Coronary artery (tissue), 2 donors: ENCODE results near the gene RFTN1.

Experiments used
- DNase-seq: peaks from one replicate; pipeline ENCODE4 v3.0.0-alpha.2; 2017; ENCODE audit warnings: low spot score
- H3K27ac ChIP-seq, 2 donors: fragments of 200-600 bp; sonication (generic); one replicate each; pipeline ENCODE4 v1.5.1; 2016 to 2019
- H3K4me3 ChIP-seq: fragments of 200-600 bp; sonication (generic); 2 replicates; pipeline ENCODE4 v1.5.1; 2016; ENCODE audit warnings: mild to moderate bottlenecking, moderate library complexity
- TF ChIP-seq, protein P1 (sequence below): fragments of 200-600 bp; sonication (generic); IDR thresholded peaks from one replicate; pipeline ENCODE4 v1.5.1; 2019; ENCODE audit warnings: antibody characterized with exemption

RFTN1 gene

GRCh38 chr3:16280671-16281070, 232.8 kb downstream of the RFTN1 start:
- TF ChIP-seq, protein P1, sequence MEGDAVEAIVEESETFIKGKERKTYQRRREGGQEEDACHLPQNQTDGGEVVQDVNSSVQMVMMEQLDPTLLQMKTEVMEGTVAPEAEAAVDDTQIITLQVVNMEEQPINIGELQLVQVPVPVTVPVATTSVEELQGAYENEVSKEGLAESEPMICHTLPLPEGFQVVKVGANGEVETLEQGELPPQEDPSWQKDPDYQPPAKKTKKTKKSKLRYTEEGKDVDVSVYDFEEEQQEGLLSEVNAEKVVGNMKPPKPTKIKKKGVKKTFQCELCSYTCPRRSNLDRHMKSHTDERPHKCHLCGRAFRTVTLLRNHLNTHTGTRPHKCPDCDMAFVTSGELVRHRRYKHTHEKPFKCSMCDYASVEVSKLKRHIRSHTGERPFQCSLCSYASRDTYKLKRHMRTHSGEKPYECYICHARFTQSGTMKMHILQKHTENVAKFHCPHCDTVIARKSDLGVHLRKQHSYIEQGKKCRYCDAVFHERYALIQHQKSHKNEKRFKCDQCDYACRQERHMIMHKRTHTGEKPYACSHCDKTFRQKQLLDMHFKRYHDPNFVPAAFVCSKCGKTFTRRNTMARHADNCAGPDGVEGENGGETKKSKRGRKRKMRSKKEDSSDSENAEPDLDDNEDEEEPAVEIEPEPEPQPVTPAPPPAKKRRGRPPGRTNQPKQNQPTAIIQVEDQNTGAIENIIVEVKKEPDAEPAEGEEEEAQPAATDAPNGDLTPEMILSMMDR = no peak
- no peak overlapping the region for H3K27ac ChIP-seq
- DNase-seq = no peak
- no peak overlapping the region for H3K4me3 ChIP-seq

DNA sequence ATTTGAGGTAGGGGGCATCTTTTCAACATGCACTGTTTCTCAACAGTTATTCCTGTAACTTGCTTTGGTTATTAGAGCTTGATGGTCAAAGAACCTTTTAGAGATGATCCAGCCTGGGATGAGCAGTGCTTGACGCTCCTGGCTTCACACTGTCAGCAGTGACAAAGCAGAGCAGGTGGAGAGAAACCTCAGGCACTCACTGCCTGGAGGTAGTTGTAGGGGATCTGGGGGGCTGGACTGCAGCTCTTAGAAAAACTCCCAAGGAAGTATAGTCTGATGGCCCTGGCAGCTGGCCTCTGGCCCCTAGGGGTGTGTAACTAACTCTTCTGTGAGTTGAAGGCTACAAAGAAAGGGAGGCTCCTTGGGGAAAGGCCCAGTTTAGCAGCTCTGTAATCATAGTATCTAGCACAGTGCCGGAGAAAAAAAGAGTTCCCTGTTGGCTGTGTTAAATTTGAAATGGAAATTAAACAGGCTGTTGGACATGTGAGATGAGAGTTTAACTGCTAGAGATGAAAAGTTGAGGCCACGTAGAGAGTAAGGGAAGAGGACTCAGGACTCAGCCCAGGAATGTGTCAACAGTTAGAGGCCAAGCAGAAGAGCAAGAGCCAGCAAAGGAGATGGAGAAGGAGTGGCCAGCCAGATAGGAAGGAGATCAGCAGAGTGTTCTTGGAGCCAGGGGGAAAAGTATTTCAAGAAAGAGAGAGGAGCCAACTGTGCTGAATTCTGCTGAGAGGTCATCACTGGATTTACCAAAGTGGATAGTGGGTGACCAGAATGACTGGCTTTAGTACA, 234.3 kb downstream of the RFTN1 start:
- DNase-seq = no peak
- no peak overlapping the region for H3K4me3 ChIP-seq
- no peak overlapping the region for H3K27ac ChIP-seq
- TF ChIP-seq, protein P1 = no peak

GRCh38 chr3:16277471-16277870, 236.0 kb downstream of the RFTN1 start:
- H3K4me3 ChIP-seq = no peak overlapping the region
- no peak overlapping the region for H3K27ac ChIP-seq
- DNase-seq = no peak
- TF ChIP-seq, protein P1 = no peak

DNA sequence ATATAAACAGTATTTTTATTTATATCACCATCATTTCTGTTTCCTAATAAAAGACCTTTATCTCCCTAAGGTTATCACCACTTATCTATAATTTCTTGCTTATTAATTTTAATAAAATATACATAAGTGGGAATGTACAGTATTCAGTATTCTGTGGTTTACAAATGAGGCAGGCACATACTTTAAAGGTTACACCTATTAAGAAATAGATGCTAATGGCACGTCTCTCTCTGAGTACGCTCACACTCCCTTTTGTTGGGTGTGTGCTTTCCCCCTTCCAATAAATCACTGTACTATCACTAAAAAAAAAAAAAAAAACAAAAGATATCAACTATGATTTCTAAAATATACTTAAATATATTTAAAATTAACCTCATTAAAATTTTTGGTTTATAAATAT, 239.6 kb downstream of the RFTN1 start:
- DNase-seq = no peak
- Histone ChIP-seq H3K27ac (no peak overlapping the region), H3K4me3 (no peak overlapping the region)
- TF ChIP-seq, protein P1 = no peak

DNA sequence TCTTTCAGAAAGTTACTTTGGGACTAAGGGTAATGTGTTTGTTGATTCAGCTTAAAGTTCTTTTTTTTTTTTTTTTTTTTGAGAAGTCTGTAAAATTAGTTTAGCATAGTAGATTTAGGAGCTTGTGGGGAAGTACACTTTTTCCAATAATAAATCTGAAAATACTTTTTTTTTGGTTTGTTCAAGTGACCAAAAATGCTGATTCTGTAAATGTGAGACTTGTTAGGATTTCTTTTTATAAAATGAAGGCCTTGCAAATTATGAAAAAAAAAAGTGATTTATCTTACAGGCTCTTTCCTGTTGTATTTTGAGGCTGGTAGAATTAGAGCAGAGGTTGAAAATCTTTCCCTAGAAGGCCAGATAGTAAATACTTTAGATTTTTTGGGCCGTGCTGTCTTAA, 240.9 kb downstream of the RFTN1 start:
- Histone ChIP-seq H3K4me3 (no peak overlapping the region), H3K27ac (no peak overlapping the region)
- no peak for DNase-seq
- TF ChIP-seq, protein P1 = no peak

DNA sequence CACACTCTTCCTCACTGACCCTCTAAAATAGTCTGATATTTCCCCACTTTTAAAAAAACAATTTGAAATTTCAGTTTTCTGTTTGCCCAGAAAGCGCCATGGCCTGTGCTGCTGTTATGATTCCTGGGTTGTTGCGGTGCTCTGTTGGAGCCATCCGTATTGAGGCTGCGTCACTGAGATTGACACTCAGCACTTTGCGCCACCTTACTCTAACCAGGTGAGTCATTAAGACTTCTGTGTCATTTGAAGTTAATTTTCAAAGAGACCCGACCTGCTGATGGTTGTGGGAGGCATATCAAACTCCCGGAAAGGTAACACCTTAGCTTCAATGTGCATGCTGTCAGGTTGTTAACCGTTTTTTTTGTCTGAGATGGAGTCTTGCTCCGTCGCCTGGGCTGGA, 242.6 kb downstream of the RFTN1 start:
- no peak overlapping the region for H3K27ac ChIP-seq
- DNase-seq = no peak
- TF ChIP-seq, protein P1 = no peak
- no peak overlapping the region for H3K4me3 ChIP-seq

- DNase-seq = no peak
- no peak overlapping the region for H3K4me3 ChIP-seq
- H3K27ac ChIP-seq = no peak overlapping the region
- TF ChIP-seq, protein P1 = no peak
Observed at GRCh38 chr3:16266714-16267113, 246.8 kb downstream of the RFTN1 start.
